Astrocyte (in vitro differentiated cells and primary cell): ENCODE measurements around the gene UBQLN1.

Experiments
- CTCF ChIP-seq: IDR thresholded peaks from 2 replicates; pipeline ENCODE4 v1.5.1; 2011; ENCODE audit warnings: low read depth, mild to moderate bottlenecking, inconsistent platforms, low read length, moderate library complexity; ENCODE audit not compliant: insufficient read depth
- EZH2 ChIP-seq: IDR thresholded peaks from 2 replicates; pipeline ENCODE4 v1.6.1; 2012; ENCODE audit warnings: mild to moderate bottlenecking, low read length, inconsistent platforms; ENCODE audit not compliant: insufficient read depth

GRCh38 chr9:83651558-83651957 is 56.2 kb downstream of the UBQLN1 start:
- TF ChIP-seq CTCF: no peak
- no peak for TF ChIP-seq EZH2
